ENCODE data around the gene LCP2.

Gene LCP2

GRCh38 chr5:170283296-170283695 is 14.3 kb downstream of the LCP2 start:
- no peak for DNase-seq (ENCODE audit: low read depth, low spot score)
- H3K4me3 ChIP-seq (ENCODE audit: low read length), result no peak overlapping the region

GRCh38 chr5:170280011-170280493 is 17.5 kb downstream of the LCP2 start:
- H3K4me3 ChIP-seq (ENCODE audit: low read length), result no peak overlapping the region
- DNase-seq (ENCODE audit: low read depth, low spot score), result no peak

GRCh38 chr5:170279459-170279817 is 18.1 kb downstream of the LCP2 start:
- no peak for DNase-seq (ENCODE audit: low read depth, low spot score)
- H3K4me3 ChIP-seq (ENCODE audit: low read length), result peak overlapping the region; percentile 49

GRCh38 chr5:170278611-170279458 is 18.7 kb downstream of the LCP2 start:
- peak overlapping the region; percentile 49 for H3K4me3 ChIP-seq (ENCODE audit: low read length)
- DNase-seq (ENCODE audit: low read depth, low spot score), result peak; percentile 100

GRCh38 chr5:170277867-170278281 is 19.7 kb downstream of the LCP2 start:
- H3K4me3 ChIP-seq (ENCODE audit: low read length), result peak overlapping the region; percentile 8; the same call in 1 of the 2 replicates
- DNase-seq (ENCODE audit: low read depth, low spot score), result peak; percentile 61

- no peak for DNase-seq (ENCODE audit: low read depth, low spot score)
- no peak overlapping the region for H3K4me3 ChIP-seq (ENCODE audit: low read length)
Measured at GRCh38 chr5:170276140-170276539, 21.4 kb downstream of the LCP2 start.

- H3K4me3 ChIP-seq (ENCODE audit: low read length), result no peak overlapping the region
- DNase-seq (ENCODE audit: low read depth, low spot score), result no peak
Measured at GRCh38 chr5:170275376-170275994, 22.1 kb downstream of the LCP2 start.

- DNase-seq (ENCODE audit: low read depth, low spot score), result peak; percentile 77
- no peak overlapping the region for H3K4me3 ChIP-seq (ENCODE audit: low read length)
Measured at GRCh38 chr5:170273968-170274710, 23.4 kb downstream of the LCP2 start.

- no peak for DNase-seq (ENCODE audit: low read depth, low spot score)
- no peak overlapping the region for H3K4me3 ChIP-seq (ENCODE audit: low read length)
Measured at GRCh38 chr5:170270293-170271069, 27.1 kb downstream of the LCP2 start.

- DNase-seq (ENCODE audit: low read depth, low spot score), result no peak
- no peak overlapping the region for H3K4me3 ChIP-seq (ENCODE audit: low read length)
Measured at GRCh38 chr5:170269579-170269978, 28.0 kb downstream of the LCP2 start.

GRCh38 chr5:170268884-170269283 is 28.7 kb downstream of the LCP2 start:
- DNase-seq (ENCODE audit: low read depth, low spot score), result no peak
- no peak overlapping the region for H3K4me3 ChIP-seq (ENCODE audit: low read length)

- no peak overlapping the region for H3K4me3 ChIP-seq (ENCODE audit: low read length)
- no peak for DNase-seq (ENCODE audit: low read depth, low spot score)
Measured at GRCh38 chr5:170268153-170268689, 29.4 kb downstream of the LCP2 start.

- DNase-seq (ENCODE audit: low read depth, low spot score), result peak; percentile 79
- H3K4me3 ChIP-seq (ENCODE audit: low read length), result no peak overlapping the region
Measured at GRCh38 chr5:170267431-170268152, 30.0 kb downstream of the LCP2 start.

GRCh38 chr5:170266570-170267381 is 30.8 kb downstream of the LCP2 start:
- peak; percentile 63 for DNase-seq (ENCODE audit: low read depth, low spot score)
- peak overlapping the region; percentile 19 for H3K4me3 ChIP-seq (ENCODE audit: low read length)

- no peak overlapping the region for H3K4me3 ChIP-seq (ENCODE audit: low read length)
- no peak for DNase-seq (ENCODE audit: low read depth, low spot score)
Measured at GRCh38 chr5:170265522-170265921, 32.1 kb downstream of the LCP2 start.

GRCh38 chr5:170263906-170264305 is 33.7 kb downstream of the LCP2 start:
- no peak for DNase-seq (ENCODE audit: low read depth, low spot score)
- H3K4me3 ChIP-seq (ENCODE audit: low read length), result no peak overlapping the region

All from Jurkat, Clone E6-1 (cell line).